ENCODE measurements around the gene RABGAP1L. TPM values are rescaled to one million over a fixed set of nuclear protein-coding genes. Genes with fewer than 3 reads are reported as not detected.
"Not testable (repeated sequence)": the region's sequence is repeated elsewhere in the genome, so short reads cannot be mapped to it uniquely, and the experiment has no call there.

RABGAP1L gene
- total RNA-seq, 1 donor from 2014 or later, result 30.3 TPM

GRCh38 chr1:174315239-174315638, 155.9 kb downstream of the RABGAP1L start:
- Histone ChIP-seq H3K4me3 (ENCODE audit: low read length in 3 of 3) (no peak overlapping the region), H3K36me3 (ENCODE audit: control insufficient read depth in 3 of 3, insufficient read depth in 3 of 3, low read length in 3 of 3) (peaks cover 0 to 6% (median 3%) of the 10 kb centered on the region in 3 donors), H3K9me3 (ENCODE audit: control insufficient read depth in 3 of 3, low read length in 3 of 3) (peaks cover 4 to 10% (median 7%) of the 10 kb centered on the region in 3 donors), H3K27ac (ENCODE audit: low read depth, low read length) (no peak overlapping the region), H3K4me1 (ENCODE audit: control insufficient read depth in 3 of 3, insufficient read depth in 3 of 3, low read length in 3 of 3) (no peaks in the 10 kb centered on the region), H3K27me3 (ENCODE audit: control insufficient read depth in 3 of 3, insufficient read depth in 3 of 3, low read length in 3 of 3) (no peaks in the 10 kb centered on the region), H3K9ac (ENCODE audit: low read depth in 1 of 3, low read length in 3 of 3) (no peak overlapping the region)

DNA sequence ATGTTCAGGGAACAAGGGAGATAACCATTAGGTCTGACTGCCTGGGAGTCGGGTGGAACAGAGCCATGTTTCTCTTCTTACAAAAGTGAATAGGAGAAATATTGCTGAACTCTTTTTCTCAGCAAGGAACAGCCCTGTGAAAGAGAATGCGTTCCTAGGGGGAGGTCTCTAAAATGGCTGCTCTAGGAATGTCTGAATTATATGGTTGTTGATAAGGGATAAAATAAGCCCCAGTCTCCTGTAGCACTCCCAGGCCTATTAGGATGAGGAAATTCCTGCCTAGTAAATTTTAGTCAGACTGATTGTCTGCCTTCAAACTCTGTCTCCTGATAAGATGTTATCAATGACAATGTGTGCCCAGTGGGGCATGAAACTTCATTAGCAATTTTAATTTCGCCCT, 161.6 kb downstream of the RABGAP1L start:
- not testable (repeated sequence) for H3K36me3 ChIP-seq (ENCODE audit: control insufficient read depth in 3 of 3, insufficient read depth in 3 of 3, low read length in 3 of 3); H3K4me1 ChIP-seq (ENCODE audit: control insufficient read depth in 3 of 3, insufficient read depth in 3 of 3, low read length in 3 of 3); H3K27ac ChIP-seq (ENCODE audit: low read depth, low read length); H3K4me3 ChIP-seq (ENCODE audit: low read length in 3 of 3); H3K27me3 ChIP-seq (ENCODE audit: control insufficient read depth in 3 of 3, insufficient read depth in 3 of 3, low read length in 3 of 3); H3K9ac ChIP-seq (ENCODE audit: low read depth in 1 of 3, low read length in 3 of 3)
- H3K9me3 ChIP-seq (ENCODE audit: control insufficient read depth in 3 of 3, low read length in 3 of 3), result peaks cover 0 to 11% (median 4%) of the 10 kb centered on the region in 3 donors

- H3K9ac ChIP-seq (ENCODE audit: low read depth in 1 of 3, low read length in 3 of 3), result no peak overlapping the region
- no peaks in the 10 kb centered on the region for H3K4me1 ChIP-seq (ENCODE audit: control insufficient read depth in 3 of 3, insufficient read depth in 3 of 3, low read length in 3 of 3)
- H3K9me3 ChIP-seq (ENCODE audit: control insufficient read depth in 3 of 3, low read length in 3 of 3), result peaks cover 0 to 14% (median 0%) of the 10 kb centered on the region in 3 donors
- no peaks in the 10 kb centered on the region for H3K27me3 ChIP-seq (ENCODE audit: control insufficient read depth in 3 of 3, insufficient read depth in 3 of 3, low read length in 3 of 3)
- no peak overlapping the region for H3K4me3 ChIP-seq (ENCODE audit: low read length in 3 of 3)
- H3K27ac ChIP-seq (ENCODE audit: low read depth, low read length), result no peak overlapping the region
- peaks cover 0 to 6% (median 3%) of the 10 kb centered on the region in 3 donors for H3K36me3 ChIP-seq (ENCODE audit: control insufficient read depth in 3 of 3, insufficient read depth in 3 of 3, low read length in 3 of 3)
Measured at GRCh38 chr1:174322202-174322862, 163.0 kb downstream of the RABGAP1L start.

GRCh38 chr1:174324493-174324892, 165.2 kb downstream of the RABGAP1L start:
- peaks cover 0 to 14% (median 0%) of the 10 kb centered on the region in 3 donors for H3K9me3 ChIP-seq (ENCODE audit: control insufficient read depth in 3 of 3, low read length in 3 of 3)

GRCh38 chr1:174324939-174325338, 165.6 kb downstream of the RABGAP1L start:
- Histone ChIP-seq H3K9ac (ENCODE audit: low read depth in 1 of 3, low read length in 3 of 3) (no peak overlapping the region), H3K4me3 (ENCODE audit: low read length in 3 of 3) (no peak overlapping the region), H3K4me1 (ENCODE audit: control insufficient read depth in 3 of 3, insufficient read depth in 3 of 3, low read length in 3 of 3) (no peaks in the 10 kb centered on the region), H3K27ac (ENCODE audit: low read depth, low read length) (no peak overlapping the region), H3K36me3 (ENCODE audit: control insufficient read depth in 3 of 3, insufficient read depth in 3 of 3, low read length in 3 of 3) (peaks cover 0 to 3% (median 3%) of the 10 kb centered on the region in 3 donors), H3K27me3 (ENCODE audit: control insufficient read depth in 3 of 3, insufficient read depth in 3 of 3, low read length in 3 of 3) (no peaks in the 10 kb centered on the region), H3K9me3 (ENCODE audit: control insufficient read depth in 3 of 3, low read length in 3 of 3) (peaks cover 0 to 14% (median 0%) of the 10 kb centered on the region in 3 donors)

More at GRCh38 chr1:174324493-174324892, 165.2 kb downstream of the RABGAP1L start:
- H3K27ac ChIP-seq (ENCODE audit: low read depth, low read length), result no peak overlapping the region
- no peak overlapping the region for H3K4me3 ChIP-seq (ENCODE audit: low read length in 3 of 3)
- no peaks in the 10 kb centered on the region for H3K4me1 ChIP-seq (ENCODE audit: control insufficient read depth in 3 of 3, insufficient read depth in 3 of 3, low read length in 3 of 3)
- peaks cover 0 to 3% (median 3%) of the 10 kb centered on the region in 3 donors for H3K36me3 ChIP-seq (ENCODE audit: control insufficient read depth in 3 of 3, insufficient read depth in 3 of 3, low read length in 3 of 3)
- H3K9ac ChIP-seq (ENCODE audit: low read depth in 1 of 3, low read length in 3 of 3), result no peak overlapping the region
- H3K27me3 ChIP-seq (ENCODE audit: control insufficient read depth in 3 of 3, insufficient read depth in 3 of 3, low read length in 3 of 3), result no peaks in the 10 kb centered on the region

DNA sequence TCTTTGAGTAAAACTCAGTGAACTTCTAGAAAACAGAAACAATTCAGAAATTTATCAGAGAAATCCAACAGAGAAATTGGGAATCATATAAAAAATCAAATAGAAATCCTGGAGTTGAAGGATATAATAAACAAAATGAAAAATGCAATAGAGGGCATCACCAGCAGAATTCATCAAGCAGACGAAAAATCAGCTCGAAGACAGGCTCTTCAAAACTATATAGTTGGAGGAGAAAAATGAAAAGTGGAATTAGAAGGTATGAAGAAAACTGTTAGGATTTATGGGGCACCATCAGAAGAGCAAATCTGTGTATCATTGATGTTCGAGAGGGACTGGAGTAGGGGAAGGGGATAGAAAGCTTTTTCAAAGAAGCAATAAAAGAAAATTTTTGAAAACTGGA, 167.0 kb downstream of the RABGAP1L start:
- Histone ChIP-seq H3K4me3 (ENCODE audit: low read length in 3 of 3) (no peak overlapping the region), H3K9ac (ENCODE audit: low read depth in 1 of 3, low read length in 3 of 3) (no peak overlapping the region), H3K36me3 (ENCODE audit: control insufficient read depth in 3 of 3, insufficient read depth in 3 of 3, low read length in 3 of 3) (peaks cover 0 to 3% (median 3%) of the 10 kb centered on the region in 3 donors)

DNA sequence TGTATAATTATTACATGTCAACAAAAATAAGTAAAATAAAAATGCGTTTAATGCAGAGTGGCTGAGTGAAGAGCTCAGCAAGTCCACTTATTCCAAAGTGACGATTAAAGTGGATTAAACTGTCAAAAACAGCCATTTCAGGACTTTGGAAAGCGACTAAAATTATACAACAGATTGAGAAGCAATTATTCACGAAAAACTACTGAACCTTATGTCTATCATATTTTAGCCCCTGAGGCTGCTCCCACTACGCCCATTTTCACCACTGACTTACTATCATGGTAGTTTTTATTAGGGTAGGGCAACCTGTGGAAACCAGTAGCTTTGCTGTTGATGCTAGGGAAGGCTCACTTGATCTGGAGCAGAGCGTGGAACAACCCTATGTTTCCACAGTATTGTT, 174.1 kb downstream of the RABGAP1L start:
- Histone ChIP-seq H3K9me3 (ENCODE audit: control insufficient read depth in 3 of 3, low read length in 3 of 3) (no peaks in the 10 kb centered on the region), H3K9ac (ENCODE audit: low read depth in 1 of 3, low read length in 3 of 3) (no peak overlapping the region), H3K36me3 (ENCODE audit: control insufficient read depth in 3 of 3, insufficient read depth in 3 of 3, low read length in 3 of 3) (no peaks in the 10 kb centered on the region), H3K4me3 (ENCODE audit: low read length in 3 of 3) (no peak overlapping the region), H3K27me3 (ENCODE audit: control insufficient read depth in 3 of 3, insufficient read depth in 3 of 3, low read length in 3 of 3) (no peaks in the 10 kb centered on the region), H3K27ac (ENCODE audit: low read depth, low read length) (no peak overlapping the region), H3K4me1 (ENCODE audit: control insufficient read depth in 3 of 3, insufficient read depth in 3 of 3, low read length in 3 of 3) (no peaks in the 10 kb centered on the region)

More for the DNA sequence above, 167.0 kb downstream of the RABGAP1L start:
- Histone ChIP-seq H3K27ac (ENCODE audit: low read depth, low read length) (no peak overlapping the region), H3K27me3 (ENCODE audit: control insufficient read depth in 3 of 3, insufficient read depth in 3 of 3, low read length in 3 of 3) (no peaks in the 10 kb centered on the region), H3K4me1 (ENCODE audit: control insufficient read depth in 3 of 3, insufficient read depth in 3 of 3, low read length in 3 of 3) (no peaks in the 10 kb centered on the region), H3K9me3 (ENCODE audit: control insufficient read depth in 3 of 3, low read length in 3 of 3) (peaks cover 0 to 11% (median 0%) of the 10 kb centered on the region in 3 donors)

DNA sequence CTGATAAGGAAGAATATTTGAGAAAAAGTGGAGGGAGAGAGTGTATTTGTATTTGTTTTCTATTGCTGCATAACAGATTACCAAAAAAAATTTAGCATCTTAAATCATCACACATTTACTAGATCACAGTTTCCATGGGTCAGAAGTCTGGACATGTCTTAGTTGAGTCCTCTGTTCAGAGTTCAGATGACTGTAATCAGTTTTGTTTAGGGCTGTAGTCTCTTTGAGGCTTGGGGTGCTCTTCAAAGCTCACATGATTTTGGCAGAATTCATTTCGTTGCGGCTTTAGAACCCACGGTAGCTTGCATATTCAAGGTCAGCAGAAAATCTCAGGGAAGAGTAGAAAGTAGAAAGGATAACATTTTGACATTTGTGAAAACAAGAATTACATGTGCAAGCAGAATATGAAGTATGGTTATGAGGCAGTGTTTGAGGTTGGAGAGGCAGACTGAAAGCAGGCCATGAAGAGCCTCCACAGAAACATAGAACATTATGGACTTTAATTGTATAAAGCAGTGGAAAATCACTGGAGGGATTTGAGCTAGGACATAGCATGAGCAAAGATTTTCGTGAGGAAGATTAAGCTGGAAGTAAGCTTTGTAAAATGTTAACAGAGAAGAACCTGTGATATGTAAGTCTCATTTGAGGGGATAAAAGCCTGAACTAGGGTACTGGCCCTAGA, 177.8 kb downstream of the RABGAP1L start:
- Histone ChIP-seq H3K9me3 (ENCODE audit: control insufficient read depth in 3 of 3, low read length in 3 of 3) (no peaks in the 10 kb centered on the region), H3K4me1 (ENCODE audit: control insufficient read depth in 3 of 3, insufficient read depth in 3 of 3, low read length in 3 of 3) (no peaks in the 10 kb centered on the region), H3K27me3 (ENCODE audit: control insufficient read depth in 3 of 3, insufficient read depth in 3 of 3, low read length in 3 of 3) (no peaks in the 10 kb centered on the region), H3K27ac (ENCODE audit: low read depth, low read length) (no peak overlapping the region), H3K36me3 (ENCODE audit: control insufficient read depth in 3 of 3, insufficient read depth in 3 of 3, low read length in 3 of 3) (no peaks in the 10 kb centered on the region), H3K9ac (ENCODE audit: low read depth in 1 of 3, low read length in 3 of 3) (no peak overlapping the region), H3K4me3 (ENCODE audit: low read length in 3 of 3) (no peak overlapping the region)

DNA sequence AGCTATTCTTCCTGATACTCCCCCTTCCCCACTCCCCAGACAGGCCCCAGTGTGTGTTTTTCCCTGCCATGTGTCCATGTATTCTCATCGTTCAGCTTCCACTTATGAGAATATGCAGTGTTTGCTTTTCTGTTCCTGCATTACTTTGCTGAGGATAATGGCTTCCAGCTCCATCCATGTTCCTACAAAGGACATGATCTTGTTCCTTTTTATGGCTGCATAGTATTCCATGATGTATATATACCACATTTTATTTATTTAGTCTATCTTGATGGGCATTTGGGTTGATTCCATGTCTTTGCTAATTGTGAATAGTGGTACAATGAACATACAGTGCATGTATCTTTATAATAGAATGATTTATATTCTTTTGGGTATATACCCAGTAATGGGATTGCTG, 181.1 kb downstream of the RABGAP1L start:
- H3K9me3 ChIP-seq (ENCODE audit: control insufficient read depth in 3 of 3, low read length in 3 of 3); H3K9ac ChIP-seq (ENCODE audit: low read depth in 1 of 3, low read length in 3 of 3); H3K27me3 ChIP-seq (ENCODE audit: control insufficient read depth in 3 of 3, insufficient read depth in 3 of 3, low read length in 3 of 3); H3K4me3 ChIP-seq (ENCODE audit: low read length in 3 of 3); H3K36me3 ChIP-seq (ENCODE audit: control insufficient read depth in 3 of 3, insufficient read depth in 3 of 3, low read length in 3 of 3); H3K27ac ChIP-seq (ENCODE audit: low read depth, low read length); H3K4me1 ChIP-seq (ENCODE audit: control insufficient read depth in 3 of 3, insufficient read depth in 3 of 3, low read length in 3 of 3): not testable (repeated sequence)

GRCh38 chr1:174344162-174344561, 184.8 kb downstream of the RABGAP1L start:
- Histone ChIP-seq H3K36me3 (ENCODE audit: control insufficient read depth in 3 of 3, insufficient read depth in 3 of 3, low read length in 3 of 3) (no peaks in the 10 kb centered on the region), H3K4me3 (ENCODE audit: low read length in 3 of 3) (no peak overlapping the region), H3K4me1 (ENCODE audit: control insufficient read depth in 3 of 3, insufficient read depth in 3 of 3, low read length in 3 of 3) (no peaks in the 10 kb centered on the region), H3K27me3 (ENCODE audit: control insufficient read depth in 3 of 3, insufficient read depth in 3 of 3, low read length in 3 of 3) (no peaks in the 10 kb centered on the region), H3K9me3 (ENCODE audit: control insufficient read depth in 3 of 3, low read length in 3 of 3) (no peaks in the 10 kb centered on the region), H3K27ac (ENCODE audit: low read depth, low read length) (no peak overlapping the region), H3K9ac (ENCODE audit: low read depth in 1 of 3, low read length in 3 of 3) (no peak overlapping the region)

Measured in skeletal muscle tissue (tissue), 4 donors.